DOHH2 (cell line): ENCODE measurements around the gene CDHR1.

Source experiments
- EZH2phosphoT487 ChIP-seq: fragments of 200-600 bp; sonication (generic); IDR thresholded peaks from 2 replicates; pipeline ENCODE4 v1.6.1; 2017; ENCODE audit warnings: borderline replicate concordance, mild to moderate bottlenecking, antibody characterized with exemption, low read length, moderate library complexity, mixed read lengths
- TF ChIP-seq, protein P1 (sequence below): fragments of 200-600 bp; sonication (generic); IDR thresholded peaks from one replicate; pipeline ENCODE4 v1.5.1; 2014; ENCODE audit warnings: antibody characterized with exemption, mild to moderate bottlenecking, low read depth, low read length; ENCODE audit not compliant: poor library complexity, severe bottlenecking

DNA sequence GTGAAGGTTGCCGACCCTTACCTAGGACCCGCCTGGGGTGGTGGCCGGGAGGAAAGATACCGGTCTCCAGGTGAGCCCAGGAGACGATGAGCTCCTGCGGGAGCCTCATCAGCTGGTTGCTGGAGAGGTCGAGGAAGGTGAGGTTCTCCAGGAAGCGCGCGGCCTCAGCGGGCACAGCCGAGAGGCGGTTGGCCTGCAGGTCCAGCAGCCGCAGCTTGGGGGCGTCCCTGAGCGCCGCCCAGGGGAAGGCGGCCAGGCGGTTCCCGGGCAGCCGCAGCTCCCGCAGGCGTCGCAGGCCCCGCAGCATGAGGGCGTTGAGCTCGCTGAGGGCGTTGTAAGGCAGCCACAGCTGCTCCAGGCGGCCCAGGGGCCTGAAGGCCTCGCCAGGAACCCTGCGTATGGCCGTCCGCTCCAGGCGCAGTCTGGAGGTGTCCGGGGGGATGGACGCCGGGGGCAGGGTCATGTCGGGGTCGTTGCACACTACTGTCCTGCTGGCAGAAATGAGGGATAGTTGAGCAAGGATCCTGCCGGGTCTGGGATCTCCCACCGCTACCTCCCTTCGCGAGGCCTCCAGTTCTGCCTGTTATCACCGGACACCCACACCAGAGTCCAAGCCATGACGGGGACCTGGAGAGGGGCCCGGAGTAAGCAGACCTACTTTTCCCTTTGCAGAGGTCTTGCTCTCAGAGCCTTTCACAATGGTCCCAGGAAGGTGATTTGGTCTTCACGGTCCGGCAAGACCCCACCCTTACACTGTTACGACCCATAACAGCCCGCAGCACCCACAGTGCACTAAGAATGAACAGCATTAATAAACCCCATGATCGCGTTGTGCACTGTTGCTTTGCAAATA lies 43.1 kb downstream of the CDHR1 start:
- TF ChIP-seq, protein P1, sequence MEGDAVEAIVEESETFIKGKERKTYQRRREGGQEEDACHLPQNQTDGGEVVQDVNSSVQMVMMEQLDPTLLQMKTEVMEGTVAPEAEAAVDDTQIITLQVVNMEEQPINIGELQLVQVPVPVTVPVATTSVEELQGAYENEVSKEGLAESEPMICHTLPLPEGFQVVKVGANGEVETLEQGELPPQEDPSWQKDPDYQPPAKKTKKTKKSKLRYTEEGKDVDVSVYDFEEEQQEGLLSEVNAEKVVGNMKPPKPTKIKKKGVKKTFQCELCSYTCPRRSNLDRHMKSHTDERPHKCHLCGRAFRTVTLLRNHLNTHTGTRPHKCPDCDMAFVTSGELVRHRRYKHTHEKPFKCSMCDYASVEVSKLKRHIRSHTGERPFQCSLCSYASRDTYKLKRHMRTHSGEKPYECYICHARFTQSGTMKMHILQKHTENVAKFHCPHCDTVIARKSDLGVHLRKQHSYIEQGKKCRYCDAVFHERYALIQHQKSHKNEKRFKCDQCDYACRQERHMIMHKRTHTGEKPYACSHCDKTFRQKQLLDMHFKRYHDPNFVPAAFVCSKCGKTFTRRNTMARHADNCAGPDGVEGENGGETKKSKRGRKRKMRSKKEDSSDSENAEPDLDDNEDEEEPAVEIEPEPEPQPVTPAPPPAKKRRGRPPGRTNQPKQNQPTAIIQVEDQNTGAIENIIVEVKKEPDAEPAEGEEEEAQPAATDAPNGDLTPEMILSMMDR = peak; percentile 36
- TF ChIP-seq EZH2phosphoT487 = no peak
